ENCODE data around the gene MRPL43.

MRPL43 gene

GRCh38 chr10:101018600-101019439 is 31.5 kb upstream of the MRPL43 start:
- peak; percentile 24 for DNase-seq

- no peak for DNase-seq
Measured at GRCh38 chr10:101018118-101018599, 30.9 kb upstream of the MRPL43 start.

GRCh38 chr10:101016814-101017213 is 29.5 kb upstream of the MRPL43 start:
- no peak for DNase-seq

- DNase-seq = no peak
Measured at GRCh38 chr10:101015582-101015973, 28.3 kb upstream of the MRPL43 start.

GRCh38 chr10:101014966-101015581 is 27.8 kb upstream of the MRPL43 start:
- DNase-seq = no peak

GRCh38 chr10:101014230-101014884 is 27.1 kb upstream of the MRPL43 start:
- peak; percentile 40 for DNase-seq

- DNase-seq = no peak
Measured at GRCh38 chr10:101013365-101013825, 26.1 kb upstream of the MRPL43 start.

- DNase-seq = no peak
Measured at GRCh38 chr10:101012525-101013364, 25.4 kb upstream of the MRPL43 start.

- DNase-seq = no peak
Measured at GRCh38 chr10:101011517-101012423, 24.5 kb upstream of the MRPL43 start.

- no peak for DNase-seq
Measured at GRCh38 chr10:101010329-101010728, 23.0 kb upstream of the MRPL43 start.

- no peak for DNase-seq
Measured at GRCh38 chr10:101008823-101009423, 21.6 kb upstream of the MRPL43 start.

GRCh38 chr10:101007915-101008822 is 20.9 kb upstream of the MRPL43 start:
- DNase-seq = no peak

GRCh38 chr10:101007099-101007711 is 19.9 kb upstream of the MRPL43 start:
- DNase-seq = no peak

- no peak for DNase-seq
Measured at GRCh38 chr10:101006593-101007098, 19.3 kb upstream of the MRPL43 start.

GRCh38 chr10:101005869-101006567 is 18.7 kb upstream of the MRPL43 start:
- no peak for DNase-seq

GRCh38 chr10:101005361-101005760 is 18.1 kb upstream of the MRPL43 start:
- no peak for DNase-seq

- no peak for DNase-seq
Measured at GRCh38 chr10:101003639-101004206, 16.4 kb upstream of the MRPL43 start.

GRCh38 chr10:101002456-101002855 is 15.2 kb upstream of the MRPL43 start:
- no peak for DNase-seq
